OCI-LY7 (cell line): ENCODE measurements around the gene TRAPPC10. TPM values are rescaled to one million over a fixed set of nuclear protein-coding genes. Genes with fewer than 3 reads are reported as not detected.

Experiments used
- BruUV-seq: library from RNA; stranded (reverse); fragments of 400-500 nt; replicated peaks from 2 replicates; lab custom pipeline; 2021; lab: Mats Ljungman, UMichigan
- CTCF ChIA-PET: fragments of 300-600 bp; sonication (Branson Sonifier 250); formaldehyde crosslinking; loops from one replicate; lab custom pipeline; 2022; ENCODE audit warnings: antibody characterized with exemption; ENCODE audit not compliant: unreplicated experiment; lab: Charles Lee
- POLR2A ChIA-PET: fragments of 300-600 bp; sonication (Branson Sonifier 250); formaldehyde crosslinking; loops from one replicate; lab custom pipeline; 2022; ENCODE audit warnings: antibody characterized with exemption; lab: Charles Lee
- DNase-seq: peaks from one replicate; pipeline ENCODE4 v3.0.0-alpha.2; 2015; ENCODE audit warnings: low spot score
- H2AFZ ChIP-seq: fragments of 200-600 bp; sonication (generic), shearing (Covaris generic); 2 replicates; pipeline ENCODE4 v1.6.1; 2014; ENCODE audit warnings: mild to moderate bottlenecking, antibody characterized with exemption, low read length, moderate library complexity
- H3K27ac ChIP-seq: fragments of 200-600 bp; sonication (generic); 2 replicates; pipeline ENCODE4 v1.5.1; 2014; ENCODE audit warnings: mixed run types, low read depth, mild to moderate bottlenecking, moderate library complexity, low read length, inconsistent platforms; ENCODE audit not compliant: poor library complexity, severe bottlenecking
- H3K36me3 ChIP-seq: fragments of 200-600 bp; sonication (generic); 2 replicates; pipeline ENCODE4 v1.6.1; 2014; ENCODE audit warnings: mild to moderate bottlenecking, antibody characterized with exemption, low read length, moderate library complexity, mixed read lengths; ENCODE audit not compliant: insufficient read depth
- H3K4me1 ChIP-seq: fragments of 200-600 bp; sonication (generic); 2 replicates; pipeline ENCODE4 v1.5.1; 2014; ENCODE audit warnings: mild to moderate bottlenecking, low read length; ENCODE audit not compliant: insufficient read depth, poor library complexity, severe bottlenecking
- H3K4me2 ChIP-seq: fragments of 200-600 bp; sonication (generic); 2 replicates; pipeline ENCODE4 v1.6.1; 2014; ENCODE audit warnings: mild to moderate bottlenecking, low read length
- H3K4me3 ChIP-seq: fragments of 200-600 bp; sonication (generic); 2 replicates; pipeline ENCODE4 v1.5.1; 2014; ENCODE audit warnings: mild to moderate bottlenecking, low read depth, low read length; ENCODE audit not compliant: poor library complexity, severe bottlenecking
- H3K79me2 ChIP-seq: fragments of 200-600 bp; sonication (generic); 2 replicates; pipeline ENCODE4 v1.6.1; 2016; ENCODE audit warnings: low read depth, mild to moderate bottlenecking, low read length, moderate library complexity, mixed read lengths; ENCODE audit not compliant: insufficient read depth
- H3K9me2 ChIP-seq: fragments of 200-600 bp; sonication (generic); 2 replicates; pipeline ENCODE4 v1.6.1; 2016; ENCODE audit warnings: mild to moderate bottlenecking, low read length, mixed read lengths; ENCODE audit not compliant: insufficient read depth
- H3K9me3 ChIP-seq: fragments of 200-600 bp; sonication (generic); 2 replicates; pipeline ENCODE4 v1.6.1; 2014; ENCODE audit warnings: mild to moderate bottlenecking, mixed run types, low read length, mixed read lengths
- H4K20me1 ChIP-seq: fragments of 200-600 bp; sonication (generic); 2 replicates; pipeline ENCODE4 v1.6.1; 2014; ENCODE audit warnings: mild to moderate bottlenecking, antibody characterized with exemption, low read length, moderate library complexity, mixed read lengths; ENCODE audit not compliant: insufficient read depth
- EZH2phosphoT487 ChIP-seq: fragments of 200-600 bp; sonication (generic); IDR thresholded peaks from 2 replicates; pipeline ENCODE4 v1.6.1; 2018; ENCODE audit warnings: low read depth, borderline replicate concordance, mild to moderate bottlenecking, mixed run types, antibody characterized with exemption, low read length, moderate library complexity, mixed read lengths
- intact Hi-C: fragments of 100-400 bp; cut with micrococcal nuclease; formaldehyde crosslinking; loops from one replicate; pipeline ENCODE4 v1.10.0; 2022; ENCODE audit not compliant: unreplicated experiment
- total RNA-seq, 2 experiments: library from RNA; depleted of rRNA in 1 of 2; stranded (reverse); fragments of >200 nt in 1 of 2; shearing (Covaris generic) in 1 of 2; gene quantifications; 2 replicates each; pipeline ENCODE4 v1.2.3, GENCODE V29; 2014 to 2022
- TF ChIP-seq, protein P1 (sequence below): fragments of 200-600 bp; sonication (generic); conservative IDR thresholded peaks from 2 replicates; pipeline ENCODE4 v1.5.1; 2014; ENCODE audit warnings: mild to moderate bottlenecking, antibody characterized with exemption, low read length, moderate library complexity, mixed read lengths

The TRAPPC10 gene
- total RNA-seq, 2 experiments from 2014 or later = 37.4 to 54.7 TPM

DNA sequence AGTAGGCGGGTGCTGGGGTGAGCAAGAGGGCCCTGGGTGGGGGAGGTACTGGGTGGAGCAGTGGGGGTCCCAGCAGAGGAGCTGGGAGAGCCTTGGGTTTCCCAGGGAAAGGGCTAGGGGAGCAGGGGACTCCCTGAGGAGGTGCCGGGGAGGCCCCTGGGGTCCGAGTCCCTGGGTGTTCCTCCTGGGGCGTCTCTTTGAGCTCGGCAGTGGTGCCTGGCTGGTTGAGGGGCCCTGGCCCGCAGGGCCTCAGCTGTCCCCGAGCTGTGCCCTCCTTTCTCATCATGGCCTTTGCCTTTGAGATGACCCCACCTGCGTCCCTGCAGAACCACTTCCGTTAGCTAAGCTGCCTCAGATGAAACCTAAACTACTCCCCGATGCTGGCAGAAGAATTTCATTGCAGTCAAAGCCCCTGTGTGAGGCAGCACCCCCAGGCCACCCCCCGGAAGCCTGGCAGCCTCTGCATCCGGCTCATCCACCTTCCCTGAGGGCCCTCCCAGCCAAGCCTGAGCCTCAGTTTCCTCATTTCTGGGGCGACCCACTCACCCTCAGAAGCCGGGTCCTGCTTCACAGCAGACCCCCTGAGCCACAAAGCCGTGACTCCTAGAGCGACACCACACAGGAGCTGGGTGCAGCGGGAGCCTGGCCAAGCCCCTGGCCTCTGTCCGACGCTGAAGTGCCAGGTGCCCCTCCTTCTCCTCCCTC is 43.5 kb upstream of the TRAPPC10 start:
- Histone ChIP-seq H3K4me3 (no peak overlapping the region), H4K20me1 (no peaks in the 10 kb centered on the region), H3K36me3 (no peaks in the 10 kb centered on the region), H3K79me2 (no peaks in the 10 kb centered on the region), H3K4me2 (no peak overlapping the region), H3K9me2 (no peaks in the 10 kb centered on the region), H3K4me1 (no peaks in the 10 kb centered on the region), H3K9me3 (no peaks in the 10 kb centered on the region), H2AFZ (no peak overlapping the region), H3K27ac (no peak overlapping the region)
- no TSS peak for BruUV-seq
- TF ChIP-seq, protein P1, sequence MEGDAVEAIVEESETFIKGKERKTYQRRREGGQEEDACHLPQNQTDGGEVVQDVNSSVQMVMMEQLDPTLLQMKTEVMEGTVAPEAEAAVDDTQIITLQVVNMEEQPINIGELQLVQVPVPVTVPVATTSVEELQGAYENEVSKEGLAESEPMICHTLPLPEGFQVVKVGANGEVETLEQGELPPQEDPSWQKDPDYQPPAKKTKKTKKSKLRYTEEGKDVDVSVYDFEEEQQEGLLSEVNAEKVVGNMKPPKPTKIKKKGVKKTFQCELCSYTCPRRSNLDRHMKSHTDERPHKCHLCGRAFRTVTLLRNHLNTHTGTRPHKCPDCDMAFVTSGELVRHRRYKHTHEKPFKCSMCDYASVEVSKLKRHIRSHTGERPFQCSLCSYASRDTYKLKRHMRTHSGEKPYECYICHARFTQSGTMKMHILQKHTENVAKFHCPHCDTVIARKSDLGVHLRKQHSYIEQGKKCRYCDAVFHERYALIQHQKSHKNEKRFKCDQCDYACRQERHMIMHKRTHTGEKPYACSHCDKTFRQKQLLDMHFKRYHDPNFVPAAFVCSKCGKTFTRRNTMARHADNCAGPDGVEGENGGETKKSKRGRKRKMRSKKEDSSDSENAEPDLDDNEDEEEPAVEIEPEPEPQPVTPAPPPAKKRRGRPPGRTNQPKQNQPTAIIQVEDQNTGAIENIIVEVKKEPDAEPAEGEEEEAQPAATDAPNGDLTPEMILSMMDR = no peak
- no peak for TF ChIP-seq EZH2phosphoT487
- no peak for DNase-seq
- intact Hi-C loops = no loop called here
- ChIA-PET POLR2A (no interaction called here), CTCF (no interaction called here)

DNA sequence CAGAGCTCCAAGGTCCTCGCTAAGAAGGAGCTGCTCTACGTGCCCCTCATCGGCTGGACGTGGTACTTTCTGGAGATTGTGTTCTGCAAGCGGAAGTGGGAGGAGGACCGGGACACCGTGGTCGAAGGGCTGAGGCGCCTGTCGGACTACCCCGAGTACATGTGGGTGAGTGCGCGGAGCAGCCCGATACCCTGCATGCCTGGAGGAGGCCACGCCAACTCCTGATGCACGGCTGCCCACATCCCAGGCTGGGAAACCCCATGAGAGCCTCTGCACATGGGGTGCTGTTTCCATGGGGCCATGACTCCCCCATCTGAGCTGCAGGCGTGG is 43.0 kb upstream of the TRAPPC10 start:
- Histone ChIP-seq H3K4me3 (no peak overlapping the region), H3K79me2 (no peaks in the 10 kb centered on the region), H3K9me2 (no peaks in the 10 kb centered on the region), H3K4me2 (no peak overlapping the region), H3K27ac (no peak overlapping the region), H3K4me1 (no peaks in the 10 kb centered on the region), H4K20me1 (no peaks in the 10 kb centered on the region), H3K36me3 (no peaks in the 10 kb centered on the region), H3K9me3 (no peaks in the 10 kb centered on the region), H2AFZ (no peak overlapping the region)
- intact Hi-C loops = no loop called here
- POLR2A ChIA-PET = no interaction called here
- TF ChIP-seq, protein P1 = no peak
- TF ChIP-seq EZH2phosphoT487 = no peak
- CTCF ChIA-PET = no interaction called here
- DNase-seq = no peak
- BruUV-seq = no TSS peak

DNA sequence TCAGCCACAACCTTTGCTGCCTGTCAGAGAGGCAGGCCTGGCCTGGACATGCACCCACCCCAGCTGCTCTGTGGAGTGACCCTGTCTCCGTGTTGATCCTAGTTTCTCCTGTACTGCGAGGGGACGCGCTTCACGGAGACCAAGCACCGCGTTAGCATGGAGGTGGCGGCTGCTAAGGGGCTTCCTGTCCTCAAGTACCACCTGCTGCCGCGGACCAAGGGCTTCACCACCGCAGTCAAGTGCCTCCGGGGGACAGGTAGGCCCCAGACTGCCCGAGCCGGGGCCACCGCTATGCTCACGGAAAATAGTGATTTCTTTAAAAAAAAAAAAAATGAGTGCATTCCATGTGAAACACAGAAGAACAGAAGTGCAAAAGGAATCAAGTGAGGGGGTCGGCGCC is 41.6 kb upstream of the TRAPPC10 start:
- H3K9me3 ChIP-seq = no peaks in the 10 kb centered on the region
- POLR2A ChIA-PET = no interaction called here
- H3K79me2 ChIP-seq = no peaks in the 10 kb centered on the region
- no peak overlapping the region for H3K27ac ChIP-seq
- no peak overlapping the region for H3K4me3 ChIP-seq
- TF ChIP-seq EZH2phosphoT487 = no peak
- TF ChIP-seq, protein P1 = no peak
- H2AFZ ChIP-seq = no peak overlapping the region
- CTCF ChIA-PET = no interaction called here
- no peaks in the 10 kb centered on the region for H3K36me3 ChIP-seq
- H3K4me1 ChIP-seq = no peaks in the 10 kb centered on the region
- intact Hi-C loops = no loop called here
- no peak for DNase-seq
- no peaks in the 10 kb centered on the region for H4K20me1 ChIP-seq
- H3K4me2 ChIP-seq = no peak overlapping the region
- BruUV-seq = no TSS peak
- H3K9me2 ChIP-seq = no peaks in the 10 kb centered on the region
